ENCODE measurements around the gene PGK2. TPM values are rescaled to one million over a fixed set of nuclear protein-coding genes. Genes with fewer than 3 reads are reported as not detected.

PGK2 gene
- total RNA-seq, 1 experiment from 2014 or later, result not detected

GRCh38 chr6:49826743-49827406 is 39.8 kb upstream of the PGK2 start:
- no peak overlapping the region for H3K56ac ChIP-seq (ENCODE audit: insufficient read length, low read depth, low read length)

More at GRCh38 chr6:49826743-49827406, 39.8 kb upstream of the PGK2 start:
- Histone ChIP-seq H3K14ac (ENCODE audit: insufficient read depth, low read length) (no peak overlapping the region), H4K20me1 (ENCODE audit: control insufficient read depth, insufficient read depth, insufficient read length) (no peaks in the 10 kb centered on the region), H3K4me1 (ENCODE audit: insufficient read depth, low read length) (no peaks in the 10 kb centered on the region), H3K27ac (ENCODE audit: insufficient read length, low read depth, low read length) (no peak overlapping the region), H2BK15ac (ENCODE audit: low read depth, low read length) (no peak overlapping the region), H3K79me2 (ENCODE audit: insufficient read depth, low read length) (no peaks in the 10 kb centered on the region), H3K18ac (ENCODE audit: insufficient read length, low read depth, low read length) (no peak overlapping the region), H3K23me2 (ENCODE audit: insufficient read length, low read depth, low read length, poor library complexity, severe bottlenecking) (no peaks in the 10 kb centered on the region), H3K27me3 (ENCODE audit: insufficient read depth, low read length) (no peaks in the 10 kb centered on the region), H2AK5ac (ENCODE audit: insufficient read length, low read length) (no peak overlapping the region), H2BK120ac (ENCODE audit: low read depth, low read length, poor library complexity, severe bottlenecking) (no peak overlapping the region), H2AFZ (ENCODE audit: low read length) (no peak overlapping the region), H3K23ac (ENCODE audit: insufficient read length, low read depth, low read length) (no peak overlapping the region), H2BK5ac (ENCODE audit: insufficient read length, low read length) (no peak overlapping the region), H2BK20ac (ENCODE audit: low read depth, low read length, poor library complexity, severe bottlenecking) (no peak overlapping the region), H2BK12ac (ENCODE audit: insufficient read length, low read depth, low read length) (no peak overlapping the region), H3T11ph (ENCODE audit: low read length) (no peak overlapping the region), H3K4ac (ENCODE audit: low read depth, low read length) (no peak overlapping the region), H4K91ac (ENCODE audit: insufficient read length, low read depth, low read length) (no peak overlapping the region), H3K79me1 (ENCODE audit: insufficient read depth, low read depth, low read length, poor library complexity, severe bottlenecking) (no peaks in the 10 kb centered on the region), H4K5ac (ENCODE audit: insufficient read length, low read depth, low read length) (no peak overlapping the region), H3K9me3 (ENCODE audit: control insufficient read depth, low read depth, low read length) (no peaks in the 10 kb centered on the region), H3K4me2 (ENCODE audit: insufficient read depth, insufficient read length, low read length) (no peak overlapping the region), H4K8ac (replicated peaks; ENCODE audit: insufficient read length, low read depth, low read length) (no peak overlapping the region), H3K9ac (ENCODE audit: extremely low read depth, insufficient read length, low read length) (no peak overlapping the region)
- Mint-ChIP-seq H3K4me3 (no peak overlapping the region), H3K27me3 (ENCODE audit: low read depth) (no peaks in the 10 kb centered on the region), H3K36me3 (ENCODE audit: insufficient read depth in 1 of 3, low read depth in 3 of 3) (no peaks in the 10 kb centered on the region), H3K9me3 (no peaks in the 10 kb centered on the region; a peak in 1 of 5 replicates), H3K27ac (0 out of 7 replicates have a peak overlapping the region, but pooled peaks of 1 of the 3 experiments have one; percentile 1), H3K4me1 (peaks cover 0 to 4% of the 10 kb centered on the region in 2 experiments; a peak in 1 of 4 replicates)
- WGBS (ENCODE audit: extremely low coverage, insufficient read length, low lambda C conversion rate), result no CpG with 5 or more reads among the region's 5 CpGs
- DNase-seq, result no peak
- TF ChIP-seq CTCF (conservative IDR thresholded peaks at IDR 0.05), result no peak
